Frontal cortex (tissue), 4 donors: ENCODE data around the gene SEPTIN12. TPM values are rescaled to one million over a fixed set of nuclear protein-coding genes. Genes with fewer than 3 reads are reported as not detected.

Experiments used
- DNase-seq, 2 donors: peaks; one replicate each; pipeline ENCODE4 v3.0.0; 2012; ENCODE audit warnings: low spot score in 2 of 2
- FAIRE-seq: peaks from 2 replicates; lab custom pipeline; 2012; peaks lifted over from hg19 to GRCh38; lab: Jason Lieb, UNC
- total RNA-seq: library from RNA; depleted of rRNA; stranded (reverse); fragments of >200 nt; gene quantifications from one replicate; pipeline ENCODE4 v1.2.3, GENCODE V29; 2014
- donor health status: control.
- donor health status: control.
- donor health status: control.

The SEPTIN12 gene
- total RNA-seq, 1 donor from 2014 or later = not detected

DNA sequence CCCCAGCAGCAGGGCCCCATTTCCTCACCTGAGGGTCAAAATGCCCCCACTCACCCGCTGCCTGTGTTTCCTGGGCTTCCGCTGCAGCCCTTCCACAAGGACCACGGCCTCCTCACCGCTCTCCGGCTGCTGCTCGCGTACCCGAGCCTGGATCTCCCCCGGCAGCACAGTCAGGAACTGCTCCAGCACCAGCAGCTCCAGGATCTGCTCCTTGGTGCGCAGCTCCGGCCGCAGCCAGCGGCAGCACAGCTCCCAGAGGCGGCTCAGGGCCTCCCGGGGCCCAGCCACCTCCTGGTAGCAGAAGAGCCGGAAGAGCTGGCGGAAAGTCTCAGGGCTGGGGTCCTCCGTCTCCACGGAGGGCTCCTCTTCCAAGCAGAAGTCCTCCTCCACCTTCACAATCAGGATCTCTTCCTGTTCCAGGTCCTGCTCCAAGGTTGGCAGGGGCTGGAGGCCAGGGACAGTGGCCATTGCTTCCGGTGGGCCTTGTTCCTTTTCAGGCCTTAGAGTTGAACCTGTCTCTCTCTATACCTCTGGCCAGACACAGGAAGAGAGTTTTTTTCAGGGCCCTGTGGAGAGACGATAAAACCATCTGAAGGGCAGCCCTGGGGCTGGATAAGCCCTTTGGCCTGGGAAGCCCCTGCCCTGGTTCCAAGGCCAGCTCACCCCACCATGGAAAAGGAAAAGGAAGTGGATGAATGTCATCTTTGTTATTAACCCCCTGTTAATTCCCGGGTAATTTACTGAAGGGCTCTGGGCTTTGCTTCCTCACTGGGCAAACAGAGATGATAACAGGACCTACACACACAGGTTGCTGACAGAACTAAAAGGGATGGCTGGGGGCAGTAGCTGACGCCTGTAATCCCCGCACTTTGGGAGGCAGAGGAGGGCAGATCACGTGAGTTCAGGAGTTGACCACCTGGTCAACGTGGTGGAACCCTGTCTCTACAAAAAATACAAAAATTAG, 22.4 kb downstream of the SEPTIN12 start:
- DNase-seq = no peak
- FAIRE-seq = no peak

GRCh38 chr16:4763791-4764190, 24.4 kb downstream of the SEPTIN12 start:
- no peak for FAIRE-seq

GRCh38 chr16:4762205-4762604, 25.9 kb downstream of the SEPTIN12 start:
- DNase-seq (no peak), FAIRE-seq (no peak)

More at GRCh38 chr16:4763791-4764190, 24.4 kb downstream of the SEPTIN12 start:
- DNase-seq = no peak

- FAIRE-seq = no peak
These were observed 27.8 kb downstream of the SEPTIN12 start for GRCh38 chr16:4760221-4760910.

DNA sequence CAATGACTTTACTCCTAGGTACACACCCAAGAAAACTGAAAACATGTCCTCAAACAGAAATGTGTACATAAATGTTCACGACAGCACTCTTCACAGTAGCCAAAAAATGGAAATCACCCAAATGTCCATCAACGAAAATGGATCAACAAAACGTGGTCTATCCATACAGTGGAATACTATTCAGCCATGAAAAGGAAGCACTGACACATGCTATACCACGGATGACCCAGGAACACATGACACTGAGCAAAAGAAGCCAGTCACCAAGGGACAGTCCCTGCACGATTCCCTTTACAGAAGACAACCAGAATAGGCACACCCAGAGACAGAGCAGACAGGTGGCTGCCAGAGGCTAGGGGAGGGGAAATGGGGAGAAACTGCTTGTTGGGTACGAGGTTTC, 32.5 kb downstream of the SEPTIN12 start:
- no peak for DNase-seq
- no peak for FAIRE-seq

More at GRCh38 chr16:4760221-4760910, 27.8 kb downstream of the SEPTIN12 start:
- no peak for DNase-seq

DNA sequence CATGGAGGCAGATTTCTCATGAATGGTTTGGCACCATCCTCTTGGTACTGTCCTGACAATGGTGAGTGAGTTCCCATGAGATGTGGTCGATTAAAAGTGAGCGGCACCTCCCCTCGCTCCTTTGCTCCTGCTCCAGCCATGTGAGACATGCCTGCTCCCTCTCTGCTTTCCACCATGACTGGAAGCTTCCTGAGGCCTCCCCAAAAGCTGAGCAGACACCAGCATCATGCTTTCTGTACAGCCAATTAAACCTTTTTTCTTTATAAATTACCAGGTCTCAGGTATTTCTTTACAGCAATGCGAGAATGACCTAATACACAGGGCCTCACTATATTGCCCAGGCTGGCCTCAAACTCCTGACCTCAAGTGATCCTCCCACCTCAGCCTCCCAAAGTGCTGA, 33.3 kb downstream of the SEPTIN12 start:
- FAIRE-seq (no peak), DNase-seq (no peak)

DNA sequence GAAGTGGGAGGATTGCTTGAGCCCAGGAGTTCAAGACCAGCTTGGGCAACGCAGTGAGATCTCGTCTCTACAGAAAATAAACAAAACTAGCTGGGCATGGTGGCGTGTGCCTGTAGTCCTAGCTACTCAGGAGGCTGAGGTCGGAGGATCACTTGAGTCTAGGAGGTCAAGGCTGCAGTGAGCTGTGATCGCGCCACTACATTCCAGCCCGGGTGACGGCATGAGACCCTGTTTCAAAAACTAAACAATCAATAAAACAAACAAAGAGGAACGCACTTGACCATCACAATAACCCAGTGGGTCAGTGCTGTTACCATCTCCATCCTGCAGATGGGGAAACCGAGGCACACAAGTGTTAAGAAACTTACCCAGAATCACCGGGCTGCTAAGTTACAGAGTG, 34.9 kb downstream of the SEPTIN12 start:
- no peak for FAIRE-seq
- DNase-seq = no peak

DNA sequence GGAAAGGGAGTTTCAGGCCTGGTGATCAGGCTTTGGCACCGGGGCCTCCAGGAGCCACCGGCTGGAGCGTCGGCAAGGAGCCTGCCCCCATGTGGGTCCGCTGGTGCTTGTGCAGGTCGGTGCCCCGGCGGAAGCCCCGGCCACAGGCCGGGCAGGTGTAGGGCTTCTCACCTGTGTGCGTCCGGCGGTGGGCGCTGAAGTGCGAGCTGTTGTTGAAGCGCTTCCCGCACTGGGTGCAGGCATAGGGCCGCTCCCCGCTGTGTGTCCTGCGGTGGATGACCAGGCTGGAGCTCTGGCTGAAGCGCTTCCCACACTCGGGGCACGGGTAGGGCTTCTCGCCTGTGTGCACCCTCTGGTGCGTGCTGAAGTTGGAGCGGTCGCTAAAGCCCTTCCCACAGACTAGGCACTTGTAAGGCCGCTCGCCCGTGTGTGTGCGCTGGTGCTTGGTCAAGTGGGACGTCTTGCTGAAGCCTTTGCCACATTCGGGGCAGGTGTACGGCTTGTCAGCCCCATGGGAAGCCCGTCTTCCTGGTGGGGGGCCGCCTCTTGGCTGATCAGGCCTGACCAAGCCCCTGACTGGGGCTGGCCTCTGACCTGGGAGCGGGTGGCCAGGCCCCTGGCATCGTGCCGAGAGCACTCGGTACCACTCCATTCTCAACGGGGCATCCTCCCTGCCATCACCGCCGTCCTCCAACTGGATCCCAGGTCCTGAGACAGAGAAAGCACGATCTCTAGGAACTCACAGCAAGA, 35.6 kb downstream of the SEPTIN12 start:
- no peak for FAIRE-seq
- no peak for DNase-seq

- no peak for FAIRE-seq
- DNase-seq = no peak
These were observed 37.2 kb downstream of the SEPTIN12 start for GRCh38 chr16:4750896-4751295.

DNA sequence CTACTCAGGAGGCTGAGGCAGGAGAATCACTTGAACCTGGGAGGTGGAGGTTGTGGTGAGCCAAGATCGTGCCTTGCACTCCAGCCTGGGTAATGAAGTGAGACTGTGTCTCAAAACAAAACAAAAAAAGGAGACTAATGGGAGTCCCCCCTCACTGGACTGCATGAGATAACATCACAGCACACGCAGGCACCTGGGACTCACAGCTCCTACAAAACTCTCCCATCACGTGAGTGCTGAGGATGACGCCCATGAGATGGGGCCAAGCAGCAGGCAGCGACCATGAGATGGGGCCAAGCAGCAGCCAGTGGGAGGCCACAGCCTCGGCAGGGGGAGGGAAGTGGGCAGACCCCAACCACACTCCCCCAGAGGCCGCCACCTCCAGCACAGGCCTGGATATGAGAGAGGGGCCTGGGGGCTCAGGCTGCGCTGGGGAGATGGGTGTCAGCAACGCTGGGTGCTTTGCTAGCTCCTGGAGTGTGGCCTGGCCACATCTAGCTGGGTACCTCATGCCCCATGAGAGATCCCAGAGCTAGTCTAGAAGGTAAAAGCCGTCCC, 38.4 kb downstream of the SEPTIN12 start:
- FAIRE-seq (no peak), DNase-seq (no peak)

GRCh38 chr16:4748682-4749411, 39.3 kb downstream of the SEPTIN12 start:
- DNase-seq (no peak), FAIRE-seq (no peak)

- FAIRE-seq = no peak
- no peak for DNase-seq
These were observed 40.1 kb downstream of the SEPTIN12 start for GRCh38 chr16:4747906-4748681.

DNA sequence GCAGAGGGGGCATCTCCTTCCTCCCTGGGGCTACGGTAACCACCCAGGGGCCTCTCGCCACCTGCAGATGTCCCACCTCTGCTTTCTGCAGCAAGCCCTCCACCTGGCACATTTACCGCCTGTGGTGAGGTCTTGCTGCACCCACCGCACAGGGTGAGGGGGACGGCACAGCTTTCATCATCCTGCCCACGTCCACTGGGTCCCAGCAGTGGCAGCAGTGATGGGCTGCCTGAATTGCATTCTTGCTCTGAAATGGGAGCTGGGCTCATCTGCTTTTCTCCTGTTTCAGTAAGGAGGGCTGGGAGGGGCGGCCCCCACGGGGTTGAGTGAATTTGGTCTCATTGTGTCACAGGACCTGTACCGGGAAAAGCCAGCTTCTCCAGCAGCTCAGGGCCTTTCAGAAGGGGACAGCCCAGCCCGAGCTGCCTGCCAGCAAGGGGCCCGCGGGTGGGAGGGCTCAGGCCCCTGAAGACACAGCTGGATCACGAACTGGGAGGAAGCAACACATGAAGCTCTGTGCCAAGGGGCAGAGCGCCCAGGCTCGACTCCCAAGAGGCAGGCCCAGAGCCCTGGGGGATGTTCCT, 41.1 kb downstream of the SEPTIN12 start:
- DNase-seq = peak in 1 of 2 donors; percentile 36
- FAIRE-seq = no peak

DNA sequence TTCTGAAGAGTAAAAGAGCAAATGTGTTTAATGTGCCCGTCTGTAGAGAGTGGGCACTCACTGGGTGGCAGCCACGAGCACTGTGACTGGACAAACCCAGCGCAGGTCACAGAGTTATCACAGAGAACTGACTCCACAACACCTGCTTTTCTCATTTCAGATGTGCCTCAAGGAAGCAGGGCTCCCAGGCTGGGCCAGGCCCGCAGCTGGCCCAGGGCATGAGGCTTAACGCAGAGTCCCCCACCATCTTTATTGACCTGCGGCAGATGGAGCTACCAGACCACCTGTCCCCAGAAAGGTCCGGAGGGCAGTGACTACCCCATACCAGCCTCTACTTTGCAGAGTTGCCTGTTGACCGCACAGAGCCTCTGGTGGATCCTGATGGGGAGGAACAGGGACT, 41.9 kb downstream of the SEPTIN12 start:
- DNase-seq = no peak
- no peak for FAIRE-seq

DNA sequence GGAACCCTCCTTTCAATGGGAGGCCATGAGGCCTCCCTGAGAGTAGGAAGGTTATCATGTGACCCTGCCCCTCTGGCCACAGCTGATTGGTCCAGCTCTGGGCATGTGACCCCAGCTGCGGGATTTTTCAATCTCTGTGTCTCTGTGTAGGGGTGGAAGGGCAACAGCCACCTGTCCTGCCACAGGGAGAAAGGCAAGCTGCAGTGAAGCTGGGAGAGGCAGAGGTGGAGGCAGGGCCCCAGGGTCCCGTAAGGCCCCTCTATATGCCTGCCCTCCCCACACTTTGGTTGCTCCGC, 42.9 kb downstream of the SEPTIN12 start:
- DNase-seq (no peak), FAIRE-seq (no peak)

DNA sequence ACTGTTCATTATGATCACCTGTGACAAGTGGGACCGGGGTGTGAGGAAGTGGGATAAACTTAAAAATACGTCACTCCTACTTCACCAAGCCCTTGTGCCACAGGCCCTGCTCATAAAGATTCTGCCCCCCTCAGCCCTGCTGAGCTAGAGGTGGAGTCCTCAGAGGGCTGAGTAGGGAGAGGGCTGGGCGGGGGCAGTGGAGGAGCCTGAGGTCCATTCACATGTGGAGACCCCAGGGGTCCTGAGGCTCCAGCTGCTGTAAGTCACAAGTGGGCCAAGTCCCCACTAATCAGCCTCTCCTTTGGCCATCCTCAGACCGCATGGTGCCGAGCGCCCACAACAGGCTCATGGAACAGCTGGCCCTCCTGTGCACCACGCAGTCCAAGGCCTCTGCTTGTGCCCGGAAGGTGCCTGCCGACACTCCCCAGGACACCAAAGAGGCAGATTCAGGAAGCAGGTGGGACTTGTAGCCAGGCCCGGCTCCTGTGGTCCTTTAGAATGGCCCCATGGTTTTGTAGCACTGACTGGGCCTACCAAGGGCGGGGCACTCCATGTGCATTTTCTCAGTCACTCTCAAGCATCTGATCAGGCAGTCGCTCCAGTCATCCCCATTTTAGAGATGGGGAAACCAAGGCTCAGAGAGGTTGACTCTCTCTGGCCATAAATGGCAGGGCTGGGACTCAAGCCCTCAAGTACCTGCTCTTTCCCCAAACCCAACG, 43.4 kb downstream of the SEPTIN12 start:
- DNase-seq (no peak), FAIRE-seq (no peak)

DNA sequence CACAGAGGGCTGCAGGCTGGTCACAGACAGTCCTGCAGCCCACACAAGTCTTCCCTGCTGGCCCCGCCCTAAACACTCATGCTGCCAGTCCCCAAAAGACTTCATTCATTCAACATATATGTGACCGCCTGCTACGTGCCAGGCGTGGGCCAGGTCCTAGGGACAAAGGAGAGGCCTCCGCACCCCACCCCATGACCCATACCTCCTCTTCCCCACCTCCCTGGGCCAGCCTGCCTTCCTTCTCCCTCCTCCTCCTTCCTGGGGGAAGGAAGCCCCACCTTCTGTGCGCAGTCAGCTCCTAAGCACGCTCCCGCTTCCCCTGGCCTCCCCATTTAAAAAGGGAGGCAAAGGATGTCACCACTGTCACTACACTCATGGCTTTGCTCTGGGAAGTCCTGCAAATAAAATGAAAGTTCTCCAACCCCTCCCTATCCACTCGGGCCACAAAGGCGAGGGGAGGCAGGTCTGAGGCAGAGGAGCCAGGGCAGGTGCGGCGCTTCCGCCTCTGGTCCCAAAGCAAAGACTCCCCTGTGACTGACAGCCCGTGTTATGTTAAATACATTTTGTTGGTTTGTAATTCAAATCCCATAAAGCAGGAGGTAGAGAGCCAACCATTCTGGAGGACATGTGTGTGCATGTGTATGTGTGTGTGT, 44.8 kb downstream of the SEPTIN12 start:
- no peak for DNase-seq
- no peak for FAIRE-seq
